Tibial artery (tissue), 4 donors: ENCODE measurements around the gene DYNLT2B.
A peak's percentile ranks its signal among the peaks of the same experiment; 100 is the strongest.
"Not testable (repeated sequence)": the region's sequence is repeated elsewhere in the genome, so short reads cannot be mapped to it uniquely, and the experiment has no call there.

Experiments
- DNase-seq, 2 donors: peaks; one replicate each; pipeline ENCODE4 v3.0.0-alpha.2; 2019
- H3K27ac ChIP-seq, 2 donors: fragments of 200-600 bp; sonication (generic) in 1 of 2; 1 replicate in 1 of 2; 2 replicates in 1 of 2; pipeline ENCODE4 v1.5.1; 2018 to 2019; ENCODE audit warnings: mild to moderate bottlenecking in 1 of 2
- H3K27me3 ChIP-seq, 2 donors: fragments of 200-600 bp; sonication (generic) in 1 of 2; one replicate each; pipeline versions ENCODE4 v1.5.1 to v1.6.0; 2016 to 2019
- H3K36me3 ChIP-seq, 3 donors: fragments of 200-600 bp; sonication (generic) in 2 of 3; one replicate each; pipeline ENCODE4 v1.5.1; 2016 to 2019; ENCODE audit warnings: mild to moderate bottlenecking in 2 of 3
- H3K4me1 ChIP-seq, 4 donors: fragments of 200-600 bp; sonication (generic) in 2 of 4; 1 replicate in 3 of 4; 2 replicates in 1 of 4; pipeline ENCODE4 v1.5.1; 2016 to 2019
- H3K4me3 ChIP-seq, 2 donors: fragments of 200-600 bp; sonication (generic) in 1 of 2; 1 replicate in 1 of 2; 2 replicates in 1 of 2; pipeline ENCODE4 v1.5.1; 2018 to 2019; ENCODE audit warnings: mild to moderate bottlenecking in 2 of 2
- H3K9me3 ChIP-seq, 3 donors: fragments of 200-600 bp; sonication (generic) in 1 of 3; one replicate each; pipeline ENCODE4 v1.5.1; 2016 to 2019
- CTCF ChIP-seq, 2 experiments: fragments of 200-600 bp in 1 of 2; fragments of 450-650 bp in 1 of 2; IDR thresholded peaks; one replicate each; pipeline ENCODE4 v1.5.1; 2017 to 2019; ENCODE audit warnings: antibody characterized with exemption in 2 of 2, mild to moderate bottlenecking in 1 of 2, moderate library complexity in 1 of 2
- intact Hi-C: fragments of 100-400 bp; cut with DNase I; formaldehyde crosslinking; loops from one replicate; pipeline ENCODE4 v1.15.0; 2023; ENCODE audit warnings: low total_unique reads

DYNLT2B gene

GRCh38 chr3:196323016-196323415 lies 5.0 kb upstream of the DYNLT2B start:
- Histone ChIP-seq H3K4me1 (peaks cover 0 to 3% (median 0%) of the 10 kb centered on the region in 4 donors), H3K9me3 (no peaks in the 10 kb centered on the region), H3K27me3 (peaks cover 0 to 3% of the 10 kb centered on the region in 2 donors), H3K4me3 (no peak overlapping the region), H3K27ac (no peak overlapping the region), H3K36me3 (no peaks in the 10 kb centered on the region)
- intact Hi-C loops: no loop called here
- no peak for TF ChIP-seq CTCF (IDR thresholded peaks at IDR 0.05)
- no peak for DNase-seq

DNA sequence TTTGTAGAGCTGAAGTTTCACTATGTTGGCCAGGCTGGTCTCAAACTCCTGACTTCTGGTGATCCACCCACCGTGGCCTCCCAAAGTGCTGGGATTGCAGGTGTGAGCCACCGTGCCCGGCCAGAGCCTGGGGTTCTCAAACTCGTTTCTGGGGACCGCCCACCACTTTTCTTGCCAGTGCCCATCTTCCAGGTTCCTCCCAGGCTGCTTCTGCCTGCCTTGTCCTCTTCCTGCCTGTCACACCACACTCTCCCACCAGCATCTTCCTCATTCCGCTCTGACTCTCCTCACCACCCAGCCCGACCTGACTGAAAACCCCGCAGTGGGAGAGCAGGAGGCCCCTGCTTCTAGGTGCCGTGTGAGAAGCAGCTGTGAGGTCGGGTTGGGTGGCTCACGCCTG lies 3.1 kb upstream of the DYNLT2B start:
- H3K36me3 ChIP-seq: no peaks in the 10 kb centered on the region
- TF ChIP-seq CTCF (IDR thresholded peaks at IDR 0.05): no peak
- H3K27me3 ChIP-seq: no peaks in the 10 kb centered on the region
- no peak overlapping the region for H3K27ac ChIP-seq
- H3K4me3 ChIP-seq: no peak overlapping the region
- H3K9me3 ChIP-seq: no peaks in the 10 kb centered on the region
- H3K4me1 ChIP-seq: peaks cover 0 to 3% (median 0%) of the 10 kb centered on the region in 4 donors
- no peak for DNase-seq
- intact Hi-C loops: no loop called here

- no peak for DNase-seq
- H3K27me3 ChIP-seq: no peaks in the 10 kb centered on the region
- intact Hi-C loops: no loop called here
- no peak for TF ChIP-seq CTCF (IDR thresholded peaks at IDR 0.05)
- H3K4me1 ChIP-seq: peaks cover 0 to 3% (median 0%) of the 10 kb centered on the region in 4 donors
- H3K36me3 ChIP-seq: no peaks in the 10 kb centered on the region
- H3K4me3 ChIP-seq: no peak overlapping the region
- no peaks in the 10 kb centered on the region for H3K9me3 ChIP-seq
- H3K27ac ChIP-seq: no peak overlapping the region
These were observed 2.1 kb upstream of the DYNLT2B start for GRCh38 chr3:196320137-196320536.

DNA sequence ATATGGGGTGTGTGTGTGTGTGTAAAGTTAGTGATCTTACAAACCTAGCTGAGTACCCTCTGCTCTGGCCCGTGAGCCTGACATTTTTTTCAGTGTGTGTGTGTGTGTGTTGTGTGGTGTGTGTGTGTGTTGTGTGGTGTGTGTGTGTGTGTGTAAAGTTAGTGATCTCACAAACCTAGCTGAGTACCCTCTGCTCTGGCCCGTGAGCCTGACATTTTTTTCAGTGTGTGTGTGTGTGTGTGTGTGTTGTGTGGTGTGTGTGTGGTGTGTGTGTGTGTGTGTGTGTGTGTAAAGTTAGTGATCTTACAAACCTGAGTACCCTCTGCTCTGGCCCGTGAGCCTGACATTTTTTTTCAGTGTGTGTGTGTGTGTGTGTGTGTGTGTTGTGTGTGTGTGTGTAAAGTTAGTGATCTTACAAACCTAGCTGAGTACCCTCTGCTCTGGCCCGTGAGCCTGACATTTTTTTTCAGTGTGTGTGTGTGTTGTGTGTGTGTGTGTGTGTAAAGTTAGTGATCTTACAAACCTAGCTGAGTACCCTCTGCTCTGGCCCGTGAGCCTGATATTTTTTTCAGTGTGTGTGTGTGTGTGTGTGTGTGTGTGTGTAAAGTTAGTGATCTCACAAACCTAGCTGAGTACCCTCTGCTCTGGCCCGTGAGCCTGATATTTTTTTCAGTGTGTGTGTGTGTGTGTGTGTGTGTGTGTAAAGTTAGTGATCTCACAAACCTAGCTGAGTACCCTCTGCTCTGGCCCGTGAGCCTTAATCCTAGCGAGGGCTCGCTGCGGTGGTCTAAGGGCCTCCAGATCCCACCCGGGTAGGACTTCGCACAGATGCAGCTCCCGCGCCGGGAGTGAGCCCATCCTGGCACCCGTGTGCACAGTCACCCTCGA lies 997 bp downstream of the DYNLT2B start:
- H3K27ac ChIP-seq: peak overlapping the region; percentile 92 to 95
- intact Hi-C loops, H3K9me3 ChIP-seq, H3K27me3 ChIP-seq, H3K4me1 ChIP-seq, DNase-seq, H3K36me3 ChIP-seq: not testable (repeated sequence)
- H3K4me3 ChIP-seq: peak overlapping the region; percentile 86 to 88

GRCh38 chr3:196315821-196316220 lies 2.2 kb downstream of the DYNLT2B start:
- H3K27ac ChIP-seq: no peak overlapping the region
- no peaks in the 10 kb centered on the region for H3K27me3 ChIP-seq
- H3K36me3 ChIP-seq: peaks cover 0 to 7% (median 0%) of the 10 kb centered on the region in 3 donors
- TF ChIP-seq CTCF (IDR thresholded peaks at IDR 0.05): no peak
- H3K9me3 ChIP-seq: no peaks in the 10 kb centered on the region
- no peak for DNase-seq
- peaks cover 0 to 3% (median 0%) of the 10 kb centered on the region in 4 donors for H3K4me1 ChIP-seq
- intact Hi-C loops: no loop called here
- H3K4me3 ChIP-seq: no peak overlapping the region

- H3K27me3 ChIP-seq: no peaks in the 10 kb centered on the region
These were observed 3.4 kb downstream of the DYNLT2B start for GRCh38 chr3:196314597-196314996.

DNA sequence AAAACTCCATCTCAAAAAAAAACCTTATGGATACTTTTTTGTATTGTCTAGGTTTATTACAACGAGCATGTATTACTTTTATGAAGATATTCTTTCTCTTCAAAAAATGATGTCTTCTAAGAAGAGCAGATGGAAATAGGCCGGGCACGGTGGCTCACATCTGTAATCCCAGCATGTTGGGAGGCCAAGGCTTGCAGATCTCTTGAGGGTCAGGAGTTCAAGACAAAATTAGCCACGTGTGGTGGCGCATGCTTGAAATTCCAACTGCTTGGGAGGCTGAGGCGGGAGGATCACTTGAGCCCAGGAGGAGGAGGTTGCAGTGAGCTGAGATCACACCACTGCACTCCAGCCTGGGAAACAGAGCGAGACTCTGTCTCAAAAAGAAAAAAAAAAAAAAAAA lies 4.0 kb downstream of the DYNLT2B start:
- H3K27ac ChIP-seq, H3K36me3 ChIP-seq, H3K27me3 ChIP-seq, H3K4me1 ChIP-seq, H3K4me3 ChIP-seq, intact Hi-C loops, H3K9me3 ChIP-seq, DNase-seq: not testable (repeated sequence)

More at GRCh38 chr3:196314597-196314996, 3.4 kb downstream of the DYNLT2B start:
- no peak for TF ChIP-seq CTCF (IDR thresholded peaks at IDR 0.05)
- Histone ChIP-seq H3K36me3 (peaks cover 0 to 7% (median 0%) of the 10 kb centered on the region in 3 donors), H3K27ac (no peak overlapping the region), H3K4me1 (peaks cover 0 to 3% (median 0%) of the 10 kb centered on the region in 4 donors), H3K9me3 (no peaks in the 10 kb centered on the region), H3K4me3 (no peak overlapping the region)
- intact Hi-C loops: no loop called here
- no peak for DNase-seq

DNA sequence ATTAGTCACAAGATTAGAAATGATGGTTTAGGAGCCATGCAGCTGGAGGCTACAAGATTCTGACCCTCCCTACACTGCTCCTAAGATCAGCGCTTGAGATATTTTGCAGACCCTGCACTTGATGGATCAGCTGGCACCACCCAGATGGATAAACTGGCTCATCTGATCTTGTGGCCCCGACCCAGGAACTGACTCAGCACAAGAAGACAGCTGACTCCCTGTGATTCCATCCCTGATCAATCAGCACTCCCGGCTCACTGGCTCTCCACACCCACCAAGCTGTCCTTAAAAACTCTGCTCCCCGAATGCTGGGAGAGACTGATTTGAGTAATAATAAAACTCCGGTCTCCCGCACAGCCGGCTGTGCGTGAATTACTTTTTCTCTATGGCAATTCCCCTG lies 15.1 kb downstream of the DYNLT2B start:
- H3K27ac ChIP-seq, H3K9me3 ChIP-seq, H3K4me1 ChIP-seq, DNase-seq, intact Hi-C loops, H3K27me3 ChIP-seq, H3K4me3 ChIP-seq: not testable (repeated sequence)
- peaks cover 0 to 12% (median 6%) of the 10 kb centered on the region in 3 donors for H3K36me3 ChIP-seq

GRCh38 chr3:196302551-196302950 lies 15.5 kb downstream of the DYNLT2B start:
- H3K4me3 ChIP-seq, H3K27ac ChIP-seq, intact Hi-C loops, H3K4me1 ChIP-seq, H3K9me3 ChIP-seq, DNase-seq, H3K27me3 ChIP-seq: not testable (repeated sequence)
- peaks cover 0 to 16% (median 6%) of the 10 kb centered on the region in 3 donors for H3K36me3 ChIP-seq
